Hepatocyte (in vitro differentiated cells): ENCODE measurements around the gene MOB3B. TPM values are rescaled to one million over a fixed set of nuclear protein-coding genes. Genes with fewer than 3 reads are reported as not detected.

Experiments
- DNase-seq: peaks from one replicate; pipeline ENCODE4 v3.0.0-alpha.2; 2016; ENCODE audit warnings: low spot score
- H2AFZ ChIP-seq: fragments of 200-600 bp; sonication (generic); 2 replicates; pipeline ENCODE4 v1.6.0; 2016; ENCODE audit warnings: antibody characterized with exemption, mild to moderate bottlenecking
- H3K27ac ChIP-seq: fragments of 200-600 bp; sonication (generic); 2 replicates; pipeline ENCODE4 v1.5.1; 2016; ENCODE audit warnings: mild to moderate bottlenecking
- H3K27me3 ChIP-seq: fragments of 200-600 bp; sonication (generic); 2 replicates; pipeline ENCODE4 v1.6.1; 2016
- H3K36me3 ChIP-seq: fragments of 200-600 bp; sonication (generic); replicated peaks from 2 replicates; pipeline ENCODE4 v1.5.1; 2016; ENCODE audit warnings: low read depth; ENCODE audit not compliant: insufficient read depth
- H3K4me1 ChIP-seq: fragments of 200-600 bp; sonication (generic); 2 replicates; pipeline ENCODE4 v1.5.1; 2016; ENCODE audit warnings: mild to moderate bottlenecking, moderate library complexity; ENCODE audit not compliant: insufficient read depth
- H3K4me2 ChIP-seq: fragments of 200-600 bp; sonication (generic); 2 replicates; pipeline ENCODE4 v1.6.0; 2016
- H3K4me3 ChIP-seq: fragments of 200-600 bp; sonication (generic); 2 replicates; pipeline ENCODE4 v1.5.1; 2016; ENCODE audit warnings: mild to moderate bottlenecking
- H3K79me2 ChIP-seq: fragments of 200-600 bp; sonication (generic); 2 replicates; pipeline ENCODE4 v1.6.0; 2017; ENCODE audit warnings: mild to moderate bottlenecking
- H3K9me2 ChIP-seq: fragments of 200-600 bp; sonication (generic); replicated peaks from 2 replicates; pipeline ENCODE4 v1.6.0; 2017; ENCODE audit warnings: mild to moderate bottlenecking; ENCODE audit not compliant: insufficient read depth
- H3K9me3 ChIP-seq: fragments of 200-600 bp; sonication (generic); 2 replicates; pipeline ENCODE4 v1.5.1; 2016; ENCODE audit warnings: low read depth, mild to moderate bottlenecking
- H4K20me1 ChIP-seq: fragments of 200-600 bp; sonication (generic); 2 replicates; pipeline ENCODE4 v1.6.0; 2016; ENCODE audit warnings: mild to moderate bottlenecking; ENCODE audit not compliant: insufficient read depth, poor library complexity, severe bottlenecking
- CTCF ChIP-seq: fragments of 200-600 bp; sonication (generic); IDR thresholded peaks from 2 replicates; pipeline ENCODE4 v1.5.1; 2016; ENCODE audit warnings: antibody characterized with exemption, mild to moderate bottlenecking; ENCODE audit not compliant: poor library complexity
- EZH2 ChIP-seq: fragments of 200-600 bp; sonication (generic); IDR thresholded peaks from 2 replicates; pipeline ENCODE4 v1.6.1; 2016; ENCODE audit warnings: antibody characterized with exemption, mild to moderate bottlenecking, borderline replicate concordance
- EZH2phosphoT487 ChIP-seq: fragments of 200-600 bp; sonication (generic); IDR thresholded peaks from one replicate; pipeline ENCODE4 v1.6.1; 2018; ENCODE audit warnings: antibody characterized with exemption, mild to moderate bottlenecking, low read depth, moderate library complexity; ENCODE audit not compliant: unreplicated experiment, severe bottlenecking
- WGBS: methylation state at CpG from one replicate; pipeline ENCODE4 v1.1.6; 2016; ENCODE audit warnings: low lambda C conversion rate; ENCODE audit errors: missing lambda C conversion rate; 5-methylcytosine and 5-hydroxymethylcytosine counted together
- polyA plus RNA-seq: library from polyadenylated mRNA; unstranded; fragments of >200 nt; fragmentation: Nextera tagmentation; extraction: Ambion mirVana; gene quantifications from 2 replicates; pipeline ENCODE4 v1.2.1, GENCODE V29; 2016
- total RNA-seq: library from RNA; depleted of rRNA; stranded (reverse); fragments of >200 nt; gene quantifications from 2 replicates; pipeline ENCODE4 v1.2.3, GENCODE V29; 2014

MOB3B gene
- total and polyA plus RNA-seq, 2 experiments from 2014 or later, result 13.3 to 13.5 TPM

- Histone ChIP-seq H3K9me2 (no peaks in the 10 kb centered on the region), H3K27ac (peak overlapping the region; percentile 79), H3K79me2 (peaks cover 26% of the 10 kb centered on the region), H3K36me3 (no peaks in the 10 kb centered on the region), H3K4me3 (no peak overlapping the region), H3K4me1 (peaks cover 8% of the 10 kb centered on the region), H3K4me2 (peak overlapping the region; percentile 20), H3K9me3 (no peaks in the 10 kb centered on the region), H3K27me3 (no peaks in the 10 kb centered on the region), H2AFZ (no peak overlapping the region), H4K20me1 (no peaks in the 10 kb centered on the region)
- peak; percentile 73 for DNase-seq
- 52% methylated on average over 4 of the region's 4 CpGs for WGBS
- TF ChIP-seq EZH2phosphoT487 (no peak), CTCF (no peak), EZH2 (no peak)
These were observed 72.2 kb downstream of the MOB3B start for GRCh38 chr9:27457445-27457844.

- no peaks in the 10 kb centered on the region for H3K9me2 ChIP-seq
- no peak for TF ChIP-seq EZH2
- no peak for TF ChIP-seq EZH2phosphoT487
- no peak for TF ChIP-seq CTCF
- H3K4me1 ChIP-seq, result peaks cover 8% of the 10 kb centered on the region
- WGBS, result 81% methylated on average over 6 of the region's 6 CpGs
- no peak overlapping the region for H2AFZ ChIP-seq
- no peaks in the 10 kb centered on the region for H3K9me3 ChIP-seq
- H3K27ac ChIP-seq, result peak overlapping the region; percentile 7
- H3K4me3 ChIP-seq, result no peak overlapping the region
- no peaks in the 10 kb centered on the region for H3K36me3 ChIP-seq
- H4K20me1 ChIP-seq, result no peaks in the 10 kb centered on the region
- H3K4me2 ChIP-seq, result no peak overlapping the region
- H3K79me2 ChIP-seq, result peaks cover 43% of the 10 kb centered on the region
- DNase-seq, result no peak
- no peaks in the 10 kb centered on the region for H3K27me3 ChIP-seq
These were observed 75.6 kb downstream of the MOB3B start for GRCh38 chr9:27453860-27454553.

DNA sequence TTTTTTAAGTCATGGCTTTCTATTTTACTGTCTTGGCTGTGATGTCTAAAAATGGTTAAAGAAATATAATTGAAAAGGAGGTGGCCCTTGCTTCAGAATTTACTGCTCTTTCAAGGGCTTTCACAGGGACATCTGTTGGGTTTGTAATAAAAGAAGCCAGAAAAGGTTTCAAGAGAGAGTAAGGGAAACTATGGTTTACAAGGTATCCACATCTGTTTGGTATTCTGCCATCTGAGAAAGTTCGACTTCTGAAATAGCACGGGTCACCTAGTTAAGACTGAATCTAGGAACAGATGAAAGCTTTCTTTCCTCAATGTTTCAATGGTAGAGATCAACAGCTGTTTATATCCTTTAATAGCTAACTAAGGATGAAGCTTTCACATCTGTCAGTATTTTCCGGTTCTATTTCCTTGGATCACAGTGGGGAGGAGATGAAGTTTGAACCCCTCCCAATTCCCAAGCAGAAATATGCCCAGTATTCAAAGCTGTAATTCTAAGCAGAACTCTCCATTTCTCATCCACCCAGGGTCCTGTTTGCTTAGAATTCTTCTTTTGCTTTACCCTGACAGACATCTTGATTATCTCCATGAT is 78.3 kb downstream of the MOB3B start:
- DNase-seq, result no peak
- no peaks in the 10 kb centered on the region for H3K36me3 ChIP-seq
- peaks cover 52% of the 10 kb centered on the region for H3K79me2 ChIP-seq
- no peaks in the 10 kb centered on the region for H3K27me3 ChIP-seq
- no peaks in the 10 kb centered on the region for H3K9me3 ChIP-seq
- no peaks in the 10 kb centered on the region for H3K9me2 ChIP-seq
- no peak overlapping the region for H3K4me2 ChIP-seq
- H3K4me1 ChIP-seq, result no peaks in the 10 kb centered on the region
- no peaks in the 10 kb centered on the region for H4K20me1 ChIP-seq
- no peak for TF ChIP-seq EZH2phosphoT487
- no peak for TF ChIP-seq CTCF
- no peak for TF ChIP-seq EZH2
- no peak overlapping the region for H2AFZ ChIP-seq
- peak overlapping the region; percentile 8 for H3K27ac ChIP-seq
- WGBS, result 44% methylated on average over 3 of the region's 3 CpGs
- no peak overlapping the region for H3K4me3 ChIP-seq
